Measurements from ENCODE around the gene C3orf80. TPM values are rescaled to one million over a fixed set of nuclear protein-coding genes. Genes with fewer than 3 reads are reported as not detected.

The C3orf80 gene
- total RNA-seq, 1 donor from 2014 or later = 0.94 TPM

Other genes starting within 250 kb of the C3orf80 start
- 0.51 TPM for gene IL12A, start 236.6 kb upstream of the C3orf80 start, total RNA-seq
- 10.7 TPM for gene IFT80, start 173.8 kb downstream of the C3orf80 start, total RNA-seq
- 17.5 TPM for gene SMC4, start 174.2 kb downstream of the C3orf80 start, total RNA-seq
- gene TRIM59, start 224.4 kb downstream of the C3orf80 start, total RNA-seq = 0.51 TPM